CD4-positive, alpha-beta T cell treated with Interleukin-17A for 4 hours (primary cell): ENCODE results near the gene KCNQ1OT1.

Experiments used
- DNase-seq: peaks from one replicate; pipeline ENCODE4 v3.0.0-alpha.2; 2020; ENCODE audit warnings: mixed read lengths

KCNQ1OT1 gene

GRCh38 chr11:2590965-2591754 is 108.6 kb downstream of the KCNQ1OT1 start:
- DNase-seq, result no peak

DNA sequence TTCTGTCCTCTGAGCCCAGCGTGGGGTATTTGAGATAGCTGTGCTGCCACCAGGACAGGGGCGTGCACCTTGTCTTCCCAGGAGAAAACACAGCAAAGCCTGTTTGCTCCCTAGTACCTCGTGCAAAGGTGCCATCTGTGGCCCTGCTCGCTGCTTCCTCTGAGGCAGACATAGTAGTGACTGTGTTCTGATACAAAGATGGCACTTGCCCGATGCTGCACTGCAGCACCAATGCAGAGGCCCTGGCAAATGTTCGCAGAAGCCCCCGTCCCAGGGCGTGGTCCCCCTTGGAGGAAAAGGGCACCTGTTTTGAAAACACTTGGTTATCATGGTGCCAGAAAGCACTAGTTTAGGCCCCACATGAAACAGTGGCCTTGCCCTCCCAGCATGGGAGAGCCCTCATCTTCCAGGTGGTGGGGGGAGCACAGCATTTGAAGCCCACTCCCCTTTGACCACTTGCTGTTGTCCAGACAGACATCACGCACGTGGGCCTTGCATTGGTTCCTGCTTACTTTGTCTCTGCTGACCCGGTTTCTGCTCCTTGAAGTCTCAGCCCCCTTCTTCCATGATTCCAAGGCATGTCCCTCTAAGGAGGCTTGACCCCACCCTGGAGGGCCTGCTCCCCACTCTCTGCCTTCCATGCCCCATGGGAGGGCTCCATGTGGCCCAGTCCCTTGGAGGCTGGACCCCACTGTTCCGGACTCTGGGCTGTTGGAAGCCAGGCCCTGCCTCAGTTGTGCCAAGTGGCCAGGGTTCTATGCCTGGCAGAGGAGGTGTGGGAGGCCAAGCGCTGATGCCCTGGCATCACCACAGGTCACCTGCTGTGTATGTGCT is 109.4 kb downstream of the KCNQ1OT1 start:
- DNase-seq, result no peak

- DNase-seq, result no peak
These were observed 110.3 kb downstream of the KCNQ1OT1 start for GRCh38 chr11:2589538-2589934.

DNA sequence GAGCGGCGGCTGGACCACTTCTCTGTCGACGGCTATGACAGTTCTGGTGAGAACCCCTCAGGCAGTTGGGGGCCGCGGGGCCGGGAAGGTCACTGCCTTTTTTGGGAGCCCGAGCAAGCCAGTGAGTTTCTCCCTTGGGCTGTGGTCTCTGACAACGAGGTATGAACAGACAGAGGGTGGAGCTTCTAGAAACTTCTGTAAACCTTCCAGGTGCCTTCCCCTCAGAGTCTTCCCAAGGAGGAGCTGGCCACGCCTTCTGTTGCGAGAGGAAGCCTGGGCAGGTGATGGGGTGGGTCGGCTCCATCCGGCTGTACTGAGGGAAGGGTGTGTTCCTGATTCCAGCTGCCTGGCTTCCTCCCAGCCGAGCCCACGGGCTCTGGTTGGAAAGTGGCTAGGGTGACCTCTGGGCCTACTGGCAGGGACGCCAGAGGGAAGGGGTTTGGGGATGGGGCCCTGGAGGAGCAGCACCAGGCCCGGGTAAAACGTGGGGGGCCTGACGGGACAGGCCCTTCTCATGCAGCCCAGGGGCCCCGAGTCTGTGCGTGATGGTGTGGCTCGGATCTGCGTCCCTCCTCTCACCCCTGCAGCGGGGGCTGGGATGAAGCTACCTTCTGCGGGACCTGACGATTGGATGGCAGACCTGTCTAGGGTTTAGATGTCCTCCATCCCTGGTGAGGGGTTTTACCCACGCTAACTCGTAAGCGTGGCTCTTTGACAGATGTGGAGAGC is 110.8 kb downstream of the KCNQ1OT1 start:
- DNase-seq, result no peak

- DNase-seq, result no peak
These were observed 111.6 kb downstream of the KCNQ1OT1 start for GRCh38 chr11:2587976-2588748.

GRCh38 chr11:2587132-2587930 is 112.5 kb downstream of the KCNQ1OT1 start:
- no peak for DNase-seq

DNA sequence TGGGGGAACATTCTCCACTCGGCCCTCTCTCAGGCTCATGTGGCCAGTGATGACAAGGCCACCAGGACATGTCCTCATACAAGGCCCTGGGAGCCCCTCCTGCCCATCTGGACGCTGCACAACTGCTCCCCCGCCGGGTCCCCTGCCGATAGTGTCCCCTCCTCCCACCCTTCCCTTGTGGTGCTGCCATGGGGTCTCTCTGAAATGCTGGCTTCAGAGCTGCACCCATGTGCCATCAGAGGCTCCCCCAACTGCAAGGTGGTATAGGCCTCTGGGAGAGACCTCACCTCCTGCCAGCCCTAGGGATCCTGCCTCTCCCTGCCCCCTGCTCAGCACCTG is 113.0 kb downstream of the KCNQ1OT1 start:
- DNase-seq, result no peak

DNA sequence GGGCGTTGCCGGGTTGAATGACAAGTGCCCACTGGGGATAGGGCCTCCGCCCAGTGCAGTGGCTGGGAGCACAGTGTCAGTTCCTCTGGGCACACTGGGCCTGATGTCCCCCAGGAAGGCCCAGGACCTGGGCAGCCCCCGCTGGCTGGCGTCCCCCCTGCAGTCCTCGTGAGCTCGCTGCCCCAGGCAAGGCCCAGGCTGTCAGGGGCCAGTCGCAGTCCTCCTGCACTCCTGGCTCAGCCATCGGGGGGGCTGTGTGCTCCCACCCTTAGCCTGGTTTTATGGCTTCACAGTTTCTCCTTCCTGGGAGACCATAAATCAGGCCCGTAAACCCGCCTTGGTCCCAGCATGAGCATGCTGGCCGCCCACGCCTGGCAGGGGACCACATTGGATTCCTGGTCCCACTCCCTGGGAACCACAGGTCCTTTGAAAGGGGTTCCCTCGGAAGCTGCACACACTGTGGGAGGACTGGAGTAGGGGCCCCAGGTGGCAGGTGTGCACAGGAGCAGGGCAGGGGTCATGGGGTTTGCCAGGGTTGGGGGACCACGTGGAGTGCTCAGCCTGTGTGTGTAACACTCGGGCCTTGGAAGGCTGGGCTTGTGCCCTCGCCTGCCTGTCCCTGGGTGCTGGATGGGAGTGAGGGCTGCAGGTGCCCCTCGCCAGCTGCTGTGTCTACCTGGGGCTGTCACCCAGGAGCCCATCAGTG is 113.6 kb downstream of the KCNQ1OT1 start:
- DNase-seq, result no peak

DNA sequence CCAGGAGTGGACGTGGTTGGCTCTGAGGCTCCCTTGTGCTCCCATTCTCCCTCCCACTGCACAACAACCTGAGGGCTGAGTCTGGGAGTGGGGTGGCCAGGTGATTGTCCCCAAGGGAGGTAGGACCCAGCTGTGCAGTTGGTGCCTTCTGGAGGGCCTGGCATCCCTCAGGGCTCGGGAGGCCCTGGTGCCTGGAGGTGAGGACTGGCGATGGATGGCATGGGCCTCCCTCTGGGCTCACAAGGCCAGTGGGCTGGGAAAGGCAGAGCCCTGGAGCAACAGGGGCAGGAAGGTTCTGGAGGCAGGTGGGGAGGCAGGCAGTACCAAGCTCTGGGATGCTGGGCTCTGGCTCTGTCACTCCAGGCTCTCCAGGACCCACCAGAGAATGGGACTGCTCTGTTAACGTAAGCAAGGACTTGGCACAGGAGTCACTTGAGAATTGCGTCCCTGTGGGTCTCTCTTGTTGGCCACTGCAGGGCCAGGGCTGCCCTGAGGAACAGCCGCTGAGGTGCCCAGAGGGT is 114.2 kb downstream of the KCNQ1OT1 start:
- no peak for DNase-seq

GRCh38 chr11:2584812-2585565 is 114.8 kb downstream of the KCNQ1OT1 start:
- DNase-seq, result no peak

DNA sequence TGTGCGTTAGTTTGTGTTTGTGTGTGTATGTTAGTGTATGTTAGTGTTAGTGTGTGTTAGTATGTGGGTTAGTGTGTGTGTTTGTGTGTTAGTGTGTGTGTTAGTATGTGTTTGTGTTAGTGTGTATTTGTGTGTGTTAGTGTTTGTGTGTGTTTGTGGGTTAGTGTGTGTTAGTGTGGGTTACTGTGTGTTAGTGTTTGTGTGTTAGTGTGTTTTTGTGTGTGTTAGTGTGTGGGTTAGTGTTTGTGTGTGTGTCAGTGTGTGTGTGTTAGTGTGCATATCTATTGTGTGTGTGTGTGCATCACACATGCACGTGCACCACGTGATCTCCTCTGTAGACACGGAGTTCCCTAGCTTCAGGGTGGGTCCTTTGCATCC is 115.4 kb downstream of the KCNQ1OT1 start:
- no peak for DNase-seq

DNA sequence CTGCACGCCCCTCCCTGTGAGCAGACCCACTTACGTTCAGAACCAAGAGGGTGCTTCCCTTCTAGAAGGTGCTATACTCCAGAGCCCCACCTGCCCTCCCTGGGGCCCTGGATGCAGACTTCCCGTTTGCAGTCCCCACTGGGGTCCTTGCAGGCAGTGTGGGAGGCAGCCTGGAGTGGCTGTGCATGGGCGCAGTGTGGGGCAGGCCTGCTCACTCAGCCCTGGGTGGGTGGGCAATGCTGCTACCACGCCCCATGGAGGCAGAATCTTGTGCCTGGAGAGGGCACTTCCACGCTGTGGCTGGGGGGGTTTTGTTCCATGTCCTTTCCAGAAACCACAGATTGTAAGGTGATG is 116.2 kb downstream of the KCNQ1OT1 start:
- no peak for DNase-seq

DNA sequence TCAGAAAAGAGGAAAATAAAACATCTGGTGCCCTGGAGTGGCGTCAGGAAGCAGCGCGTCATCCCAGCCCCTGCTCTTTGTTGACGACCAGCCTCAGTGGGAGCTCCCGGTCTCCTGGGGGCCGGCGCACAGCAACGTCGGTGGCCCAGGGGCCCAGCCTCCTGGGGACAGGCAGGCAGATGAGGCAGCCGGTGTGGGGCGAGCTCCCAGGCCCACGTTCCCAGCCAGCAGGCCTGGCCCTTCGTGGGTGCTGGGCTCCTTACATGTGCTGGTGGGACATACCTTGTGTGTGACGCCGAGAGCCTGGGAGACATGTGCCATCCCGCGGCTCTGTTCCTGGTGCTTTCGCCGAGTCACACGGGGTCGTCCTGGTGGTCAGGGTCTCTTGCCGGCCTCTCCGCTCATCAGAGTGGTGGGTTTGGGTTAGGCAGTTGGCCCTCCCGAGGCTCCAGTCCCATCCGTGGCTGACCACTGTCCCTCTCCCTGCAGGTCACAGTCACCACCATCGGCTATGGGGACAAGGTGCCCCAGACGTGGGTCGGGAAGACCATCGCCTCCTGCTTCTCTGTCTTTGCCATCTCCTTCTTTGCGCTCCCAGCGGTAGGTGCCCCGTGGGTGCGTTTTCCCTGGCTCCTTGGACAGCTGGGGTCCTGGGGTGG is 116.7 kb downstream of the KCNQ1OT1 start:
- DNase-seq, result no peak

- DNase-seq, result no peak
These were observed 117.3 kb downstream of the KCNQ1OT1 start for GRCh38 chr11:2582351-2582945.

DNA sequence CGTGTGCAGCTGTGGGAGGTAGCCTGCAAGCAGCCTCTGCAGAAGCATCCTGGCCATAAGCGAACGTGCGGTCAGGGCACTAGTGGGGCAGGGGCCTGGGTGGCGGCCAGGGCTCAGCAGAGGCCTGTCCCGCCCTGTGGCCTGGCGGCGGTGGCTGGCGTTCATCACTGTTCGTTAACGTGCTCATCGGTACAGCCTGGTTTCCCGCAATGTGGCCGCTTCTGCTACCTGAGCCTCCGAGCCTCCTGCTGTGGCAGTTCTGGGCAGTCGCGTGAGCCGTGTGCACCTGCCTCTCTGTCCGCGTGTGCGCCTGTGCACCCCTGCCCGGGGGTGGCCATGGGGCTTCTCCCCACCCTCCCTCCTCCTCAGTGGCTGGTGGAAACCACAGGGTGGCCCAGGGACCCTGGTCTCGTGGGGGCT is 117.9 kb downstream of the KCNQ1OT1 start:
- no peak for DNase-seq

DNA sequence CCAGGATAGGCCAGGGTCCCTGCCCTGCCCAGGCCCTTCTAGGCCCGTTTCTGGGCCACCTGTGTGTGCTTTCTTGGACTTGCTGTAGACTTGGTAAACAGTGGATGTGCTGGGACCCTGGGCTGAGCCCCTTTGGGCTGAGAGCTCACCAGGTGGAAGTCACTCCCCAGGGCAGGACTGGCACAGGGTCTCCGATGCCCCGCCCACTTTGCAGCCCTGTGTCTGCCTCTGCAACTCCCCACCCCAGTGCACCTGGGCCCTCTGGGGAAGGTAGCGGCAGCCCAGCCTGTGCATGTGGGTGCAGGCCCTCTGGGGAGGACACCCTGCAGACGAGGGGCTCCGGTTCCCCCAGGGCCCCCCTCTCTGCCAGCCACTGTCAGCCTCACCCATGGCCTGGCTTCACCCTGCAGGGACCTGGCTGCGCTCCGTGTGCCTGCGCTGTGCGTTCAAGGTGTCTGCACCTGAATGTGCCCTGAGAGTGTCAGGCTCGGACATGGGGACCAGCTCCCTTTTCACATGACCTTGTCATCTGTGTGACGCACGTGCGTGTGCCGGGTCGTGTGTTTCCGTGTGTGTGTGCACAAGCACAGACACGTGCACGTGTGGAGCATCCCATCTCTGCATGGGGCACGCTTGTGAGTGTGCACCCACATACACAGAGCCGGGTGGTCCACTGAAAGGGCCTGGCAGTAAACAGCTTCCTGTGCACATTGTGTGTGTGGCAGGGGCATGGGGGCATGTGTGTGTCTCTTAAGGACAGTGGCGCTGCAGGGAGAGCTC is 118.5 kb downstream of the KCNQ1OT1 start:
- DNase-seq, result no peak

DNA sequence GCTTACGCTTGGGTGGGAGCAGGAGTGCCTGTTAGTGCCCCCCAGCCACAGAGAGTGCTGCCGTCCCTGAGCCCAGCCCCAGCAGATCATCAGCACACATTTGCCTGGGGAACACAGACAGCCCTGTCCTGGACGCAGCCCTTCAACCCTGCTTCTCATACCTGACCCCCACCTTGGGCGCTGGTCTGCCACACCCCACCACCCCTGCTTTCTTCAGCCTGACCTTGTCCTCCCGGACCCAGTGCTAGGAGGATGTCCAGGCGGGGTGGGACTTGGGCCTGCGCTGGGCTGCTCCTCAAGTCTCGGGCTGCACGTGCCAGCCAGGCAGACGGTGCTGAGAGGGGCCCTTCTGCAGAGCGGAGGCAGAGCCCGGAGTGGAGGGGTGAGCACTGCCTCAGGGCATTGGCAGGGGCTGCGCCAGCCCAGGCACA is 119.2 kb downstream of the KCNQ1OT1 start:
- no peak for DNase-seq

DNA sequence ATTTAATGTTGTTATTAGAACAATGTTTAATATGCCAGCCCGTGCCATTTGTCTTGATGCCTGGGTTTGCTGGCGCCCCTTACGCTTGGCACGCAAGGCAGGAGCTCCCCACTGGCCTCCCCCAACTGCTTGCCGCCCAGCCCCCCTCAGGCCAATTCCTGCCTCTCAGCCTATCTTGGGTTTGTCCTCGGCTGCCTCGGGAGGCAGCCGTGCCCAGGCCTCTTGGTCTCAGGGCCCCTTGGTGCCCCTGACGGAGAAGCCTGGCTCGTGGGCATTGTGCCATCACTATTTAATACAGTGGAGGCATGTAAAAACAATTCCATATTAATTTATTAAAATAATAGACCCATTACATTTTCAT is 119.8 kb downstream of the KCNQ1OT1 start:
- DNase-seq, result no peak
